Measurements from ENCODE around the gene SLC38A3.
"Not testable (repeated sequence)": the region's sequence is repeated elsewhere in the genome, so short reads cannot be mapped to it uniquely, and the experiment has no call there.

The SLC38A3 gene

DNA sequence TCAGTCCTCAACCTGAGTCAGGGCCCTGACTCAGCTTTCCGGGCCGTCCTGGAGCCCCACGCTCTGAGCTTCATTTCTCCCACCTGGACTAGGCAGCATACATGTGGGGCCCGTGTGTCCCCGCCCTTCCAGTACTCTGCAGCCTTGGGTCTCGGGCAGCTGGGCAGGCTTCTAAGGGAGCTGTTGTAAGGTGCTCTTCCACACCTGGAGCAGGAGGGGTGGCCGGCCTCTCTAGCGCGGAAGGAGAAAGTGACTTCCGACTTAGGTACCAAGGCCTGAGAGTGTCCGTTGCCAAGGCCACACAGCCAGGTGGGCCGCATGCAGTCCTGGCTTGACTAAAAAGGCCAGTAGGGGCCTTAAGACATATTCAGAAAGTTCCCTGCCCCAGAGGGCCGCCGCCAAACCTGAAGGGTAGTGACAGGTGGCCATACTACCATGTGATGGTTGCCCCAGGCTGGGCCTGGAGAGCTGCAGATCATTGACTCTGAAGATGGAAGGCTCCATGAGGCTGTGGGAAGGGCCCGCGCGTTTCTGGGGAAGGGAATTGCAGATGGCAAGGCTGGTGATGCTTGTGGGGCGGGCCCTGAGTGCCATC, 54.5 kb downstream of the SLC38A3 start:
- DNase-seq (ENCODE audit: low spot score) = no peak
- TF ChIP-seq, protein P1, sequence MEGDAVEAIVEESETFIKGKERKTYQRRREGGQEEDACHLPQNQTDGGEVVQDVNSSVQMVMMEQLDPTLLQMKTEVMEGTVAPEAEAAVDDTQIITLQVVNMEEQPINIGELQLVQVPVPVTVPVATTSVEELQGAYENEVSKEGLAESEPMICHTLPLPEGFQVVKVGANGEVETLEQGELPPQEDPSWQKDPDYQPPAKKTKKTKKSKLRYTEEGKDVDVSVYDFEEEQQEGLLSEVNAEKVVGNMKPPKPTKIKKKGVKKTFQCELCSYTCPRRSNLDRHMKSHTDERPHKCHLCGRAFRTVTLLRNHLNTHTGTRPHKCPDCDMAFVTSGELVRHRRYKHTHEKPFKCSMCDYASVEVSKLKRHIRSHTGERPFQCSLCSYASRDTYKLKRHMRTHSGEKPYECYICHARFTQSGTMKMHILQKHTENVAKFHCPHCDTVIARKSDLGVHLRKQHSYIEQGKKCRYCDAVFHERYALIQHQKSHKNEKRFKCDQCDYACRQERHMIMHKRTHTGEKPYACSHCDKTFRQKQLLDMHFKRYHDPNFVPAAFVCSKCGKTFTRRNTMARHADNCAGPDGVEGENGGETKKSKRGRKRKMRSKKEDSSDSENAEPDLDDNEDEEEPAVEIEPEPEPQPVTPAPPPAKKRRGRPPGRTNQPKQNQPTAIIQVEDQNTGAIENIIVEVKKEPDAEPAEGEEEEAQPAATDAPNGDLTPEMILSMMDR (conservative IDR thresholded peaks at IDR 0.05; ENCODE audit: low read depth) = no peak
- peak overlapping the region; percentile 100 for H3K27ac ChIP-seq
- POLR2A ChIA-PET (ENCODE audit: low non-redundant PET) = no interaction called here
- CTCF ChIA-PET = interaction anchor here (0.6 to 1.0 kb wide), 4 partner anchors 11 to 56 kb away, joined by 3 to 9 read pairs (median 4); no protein-coding TSS in a partner anchor

DNA sequence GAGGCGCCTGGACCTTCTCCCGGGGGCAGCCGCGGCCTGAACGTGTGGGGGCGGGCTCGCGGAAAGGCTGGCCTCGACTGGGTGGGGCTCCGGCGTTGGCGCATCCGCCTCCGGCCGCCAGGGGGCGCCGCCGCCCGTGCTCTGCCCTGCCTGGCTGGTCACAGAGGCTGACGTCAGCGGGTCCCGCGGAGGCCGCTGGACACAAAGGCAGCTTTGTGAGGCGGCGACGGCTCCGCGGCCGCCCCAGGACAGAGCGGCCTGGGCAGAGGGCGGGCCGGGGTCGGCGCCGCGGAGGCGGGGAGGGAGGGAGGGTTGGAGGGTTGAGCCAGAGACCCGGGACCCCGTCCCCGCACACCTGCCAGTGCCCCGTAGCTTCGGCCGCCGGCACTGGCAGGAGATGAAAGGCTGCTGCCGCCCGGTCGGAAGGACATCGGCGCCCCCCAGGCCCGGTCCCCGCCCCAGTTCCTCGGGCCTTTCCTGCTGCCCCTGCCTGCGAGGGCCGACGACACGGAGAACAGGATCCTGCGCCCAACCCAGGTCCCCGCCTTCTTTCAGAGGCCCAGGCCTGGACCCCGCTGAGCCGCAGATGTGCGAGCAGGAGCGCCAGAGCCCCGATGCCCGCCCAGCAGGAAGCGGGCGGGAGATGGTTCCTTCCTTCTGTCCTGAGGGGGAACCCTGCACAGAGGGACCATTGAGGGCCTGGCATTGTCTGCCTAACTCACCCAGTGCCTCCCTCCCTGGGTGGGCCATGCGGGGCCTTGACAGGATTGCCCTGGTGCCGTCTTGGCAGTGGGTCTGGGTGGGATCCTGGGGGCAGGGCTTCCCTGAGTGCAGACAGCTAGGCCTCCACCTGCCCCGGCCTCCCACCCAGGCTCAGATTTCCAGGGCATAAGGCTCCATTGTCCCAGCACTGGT, 55.2 kb downstream of the SLC38A3 start:
- peak overlapping the region; percentile 100 for H3K27ac ChIP-seq
- TF ChIP-seq, protein P1 (conservative IDR thresholded peaks at IDR 0.05; ENCODE audit: low read depth) = peak; percentile 96
- POLR2A ChIA-PET (ENCODE audit: low non-redundant PET) = no interaction called here
- peak; percentile 77 for DNase-seq (ENCODE audit: low spot score)
- CTCF ChIA-PET = interaction anchor here (0.6 to 1.5 kb wide), 6 partner anchors 9 to 66 kb away, joined by 3 to 9 read pairs (median 4); no protein-coding TSS in a partner anchor

DNA sequence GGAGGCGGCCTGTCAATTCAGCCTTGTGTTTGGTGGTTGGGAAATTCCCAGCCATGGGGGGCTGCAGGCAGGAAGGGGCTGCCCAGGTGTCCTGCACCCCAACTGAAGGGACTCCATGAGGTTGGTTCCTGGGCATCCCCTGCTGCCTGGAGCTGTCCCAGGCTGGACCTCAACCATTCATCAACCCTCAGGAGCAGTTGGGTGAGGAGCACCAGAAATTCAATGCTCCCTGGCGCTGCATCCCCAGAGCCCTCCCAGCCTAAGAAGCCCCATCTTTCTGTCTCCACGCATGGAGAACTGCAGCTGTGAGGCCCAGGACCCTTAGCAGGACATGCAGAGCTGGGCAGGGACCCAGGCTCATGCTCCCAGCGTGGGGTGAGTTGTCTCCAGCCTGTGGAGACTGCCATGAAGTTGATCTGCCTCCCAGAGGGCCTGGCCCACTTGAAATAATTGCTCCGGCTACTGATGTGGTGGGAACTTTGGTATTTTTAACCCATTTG, 55.9 kb downstream of the SLC38A3 start:
- no peak for DNase-seq (ENCODE audit: low spot score)
- POLR2A ChIA-PET (ENCODE audit: low non-redundant PET) = no interaction called here
- TF ChIP-seq, protein P1 (conservative IDR thresholded peaks at IDR 0.05; ENCODE audit: low read depth) = no peak

DNA sequence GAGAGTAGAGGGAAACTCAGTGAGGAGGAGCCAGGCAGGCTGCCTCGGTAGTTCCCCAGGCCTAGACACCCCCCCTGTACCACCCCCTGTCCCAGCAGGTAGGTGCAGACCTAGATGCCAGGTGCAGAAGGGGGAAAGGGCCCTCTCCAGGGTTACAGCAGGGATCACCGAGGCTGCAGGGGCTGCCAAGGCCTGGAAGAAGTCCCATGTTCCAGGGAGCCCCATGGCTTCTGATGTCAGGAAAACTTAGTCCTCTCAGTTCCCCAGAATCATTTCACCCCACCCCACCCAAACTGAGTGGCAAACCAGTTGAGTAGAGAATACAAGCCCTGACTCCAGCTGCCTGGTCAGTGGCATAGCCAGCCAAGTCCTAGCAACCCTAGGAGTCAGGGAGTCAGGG, 56.4 kb downstream of the SLC38A3 start:
- no peak for DNase-seq (ENCODE audit: low spot score)
- TF ChIP-seq, protein P1 (conservative IDR thresholded peaks at IDR 0.05; ENCODE audit: low read depth) = no peak
- ChIA-PET CTCF (interaction anchor here (1.5 kb wide), 1 partner anchor 67 kb away, joined by 6 read pairs; no protein-coding TSS in a partner anchor), POLR2A (ENCODE audit: low non-redundant PET) (no interaction called here)
- H3K27ac ChIP-seq = peak overlapping the region; percentile 100

More for the DNA sequence above, 55.9 kb downstream of the SLC38A3 start:
- CTCF ChIA-PET = interaction anchor here (1.5 kb wide), 1 partner anchor 67 kb away, joined by 6 read pairs; no protein-coding TSS in a partner anchor
- peak overlapping the region; percentile 100 for H3K27ac ChIP-seq

DNA sequence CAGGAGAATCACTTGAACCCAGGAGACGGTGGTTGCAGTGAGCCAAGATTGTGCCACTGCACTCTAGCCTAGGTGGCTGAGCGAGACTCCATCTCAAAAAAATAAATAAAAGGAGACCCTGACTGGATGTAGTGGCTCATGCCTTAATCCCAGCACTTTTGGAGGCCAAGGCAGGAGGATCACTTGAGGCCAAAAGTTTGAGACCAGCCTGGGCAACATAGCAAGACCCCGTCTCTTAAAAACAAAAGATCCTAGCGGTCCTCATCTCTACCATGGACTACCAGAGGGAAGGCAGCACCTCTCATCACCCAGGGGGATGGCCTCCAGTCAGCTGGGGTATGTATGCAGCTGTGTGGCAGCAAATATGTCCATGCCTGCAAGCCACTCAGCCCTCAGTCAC, 57.1 kb downstream of the SLC38A3 start:
- DNase-seq (ENCODE audit: low spot score); POLR2A ChIA-PET (ENCODE audit: low non-redundant PET); CTCF ChIA-PET: not testable (repeated sequence)
- peak overlapping the region; percentile 100 for H3K27ac ChIP-seq

DNA sequence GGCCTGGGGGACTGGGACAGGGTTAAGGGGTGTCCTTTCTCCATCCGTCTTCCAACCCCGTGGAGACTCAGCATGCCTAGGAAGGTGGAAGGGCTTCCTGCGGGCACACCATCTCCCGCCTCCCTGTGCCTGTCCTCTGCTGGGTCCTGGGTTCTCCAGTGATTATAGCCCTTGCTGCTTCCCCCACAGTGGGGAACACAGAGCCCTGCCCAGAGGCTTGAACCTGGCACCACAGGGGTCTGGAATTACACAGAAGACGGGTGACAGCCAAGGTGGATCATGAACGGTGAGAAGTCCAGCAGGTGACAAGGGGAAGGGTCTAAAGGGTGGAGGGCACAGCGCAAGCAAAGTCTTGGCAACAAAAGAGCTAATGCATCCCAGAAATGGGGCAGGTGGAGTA, 57.7 kb downstream of the SLC38A3 start:
- ChIA-PET POLR2A (ENCODE audit: low non-redundant PET) (no interaction called here), CTCF (no interaction called here)
- TF ChIP-seq, protein P1 (conservative IDR thresholded peaks at IDR 0.05; ENCODE audit: low read depth) = no peak
- DNase-seq (ENCODE audit: low spot score) = no peak
- peak overlapping the region; percentile 100 for H3K27ac ChIP-seq

Data from RWPE1 (cell line).